Left lobe of liver (tissue), 2 donors: ENCODE data around the gene OSTC. TPM values are rescaled to one million over a fixed set of nuclear protein-coding genes. Genes with fewer than 3 reads are reported as not detected.

Experiments
- ATAC-seq: fragments of 200-7000 bp; cut with Tn5 transposase; one replicate; pipeline ENCODE4 v1.9.1; 2020; ENCODE audit warnings: mild to moderate bottlenecking, moderate library complexity
- DNase-seq: peaks from one replicate; pipeline ENCODE4 v3.0.0-alpha.2; 2020; ENCODE audit warnings: low spot score
- total RNA-seq: library from RNA; stranded (reverse); gene quantifications from one replicate; pipeline ENCODE4 v1.2.1, GENCODE V29; 2021
- donor health status: DM: no; HTN: no; CAD: no; lungs with moderate emphysema.
- donor health status: DM: no; HTN: yes; CAD: no.

The OSTC gene
- total RNA-seq, 1 donor from 2014 or later: 72.8 TPM

- DNase-seq: no peak
- no peak for ATAC-seq
Observed at GRCh38 chr4:108644237-108644636, 6.2 kb upstream of the OSTC start.

- no peak for ATAC-seq
- DNase-seq: no peak
Observed at GRCh38 chr4:108646706-108647105, 3.7 kb upstream of the OSTC start.

GRCh38 chr4:108649863-108650211 lies 562 bp upstream of the OSTC start:
- DNase-seq (no peak), ATAC-seq (peak; percentile 1)

GRCh38 chr4:108651014-108651791 lies 804 bp downstream of the OSTC start:
- no peak for DNase-seq
- peak; percentile 54 for ATAC-seq

- no peak for DNase-seq
- no peak for ATAC-seq
Observed at GRCh38 chr4:108662629-108663028, 12.2 kb downstream of the OSTC start.

- DNase-seq: no peak
- ATAC-seq: no peak
Observed at GRCh38 chr4:108674356-108674977, 24.1 kb downstream of the OSTC start.

- DNase-seq (no peak), ATAC-seq (no peak)
Observed at GRCh38 chr4:108681321-108681809, 31.0 kb downstream of the OSTC start.

GRCh38 chr4:108683479-108683878 lies 33.1 kb downstream of the OSTC start:
- ATAC-seq (peak; percentile 98), DNase-seq (no peak)

GRCh38 chr4:108685036-108685686 lies 34.8 kb downstream of the OSTC start:
- no peak for ATAC-seq

GRCh38 chr4:108690738-108691137 lies 40.3 kb downstream of the OSTC start:
- ATAC-seq (peak; percentile 64), DNase-seq (peak; percentile 62)

More at GRCh38 chr4:108685036-108685686, 34.8 kb downstream of the OSTC start:
- DNase-seq: no peak

GRCh38 chr4:108693211-108693610 lies 42.8 kb downstream of the OSTC start:
- DNase-seq (no peak), ATAC-seq (no peak)

- ATAC-seq: no peak
Observed at GRCh38 chr4:108693819-108694218, 43.4 kb downstream of the OSTC start.

GRCh38 chr4:108694423-108694822 lies 44.0 kb downstream of the OSTC start:
- DNase-seq (peak; percentile 76), ATAC-seq (peak; percentile 90)

More at GRCh38 chr4:108693819-108694218, 43.4 kb downstream of the OSTC start:
- no peak for DNase-seq

GRCh38 chr4:108695062-108695461 lies 44.7 kb downstream of the OSTC start:
- no peak for ATAC-seq
- DNase-seq: no peak

GRCh38 chr4:108696160-108696559 lies 45.8 kb downstream of the OSTC start:
- DNase-seq (no peak), ATAC-seq (no peak)

- DNase-seq (no peak), ATAC-seq (no peak)
Observed at GRCh38 chr4:108700081-108700757, 49.8 kb downstream of the OSTC start.

- ATAC-seq (no peak), DNase-seq (no peak)
Observed at GRCh38 chr4:108702960-108703359, 52.6 kb downstream of the OSTC start.

- DNase-seq (no peak), ATAC-seq (no peak)
Observed at GRCh38 chr4:108703370-108703769, 53.0 kb downstream of the OSTC start.

- ATAC-seq: peak; percentile 90
- peak; percentile 76 for DNase-seq
Observed at GRCh38 chr4:108703966-108704365, 53.6 kb downstream of the OSTC start.

- ATAC-seq: peak; percentile 26
- DNase-seq: no peak
Observed at GRCh38 chr4:108706289-108706688, 55.9 kb downstream of the OSTC start.

GRCh38 chr4:108709234-108709633 lies 58.8 kb downstream of the OSTC start:
- DNase-seq: no peak
- no peak for ATAC-seq
